ENCODE results near the gene ASB18.

The ASB18 gene

GRCh38 chr2:236158969-236159777 lies 105.0 kb downstream of the ASB18 start:
- no peak overlapping the region for H3K27ac Mint-ChIP-seq
- no peaks in the 10 kb centered on the region for H3K36me3 Mint-ChIP-seq (ENCODE audit: low read depth)
- no peak overlapping the region for H3K4me3 Mint-ChIP-seq
- no peak for DNase-seq
- peaks cover 45% of the 10 kb centered on the region for H3K4me1 Mint-ChIP-seq
- no peak for TF ChIP-seq CTCF (IDR thresholded peaks at IDR 0.05)
- peaks cover 69% of the 10 kb centered on the region for H3K27me3 Mint-ChIP-seq (ENCODE audit: low read depth, poor library complexity)
- peaks cover 5% of the 10 kb centered on the region for H3K9me3 Mint-ChIP-seq

- peaks cover 44% of the 10 kb centered on the region for H3K4me1 Mint-ChIP-seq
- no peak for DNase-seq
- H3K4me3 Mint-ChIP-seq = no peak overlapping the region
- TF ChIP-seq CTCF (IDR thresholded peaks at IDR 0.05) = no peak
- peaks cover 75% of the 10 kb centered on the region for H3K27me3 Mint-ChIP-seq (ENCODE audit: low read depth, poor library complexity)
- no peak overlapping the region for H3K27ac Mint-ChIP-seq
- H3K36me3 Mint-ChIP-seq (ENCODE audit: low read depth) = peaks cover 8% of the 10 kb centered on the region
- H3K9me3 Mint-ChIP-seq = peaks cover 15% of the 10 kb centered on the region
Observed at GRCh38 chr2:236157815-236158498, 106.2 kb downstream of the ASB18 start.

- Mint-ChIP-seq H3K9me3 (peaks cover 21% of the 10 kb centered on the region), H3K4me1 (peaks cover 38% of the 10 kb centered on the region), H3K36me3 (ENCODE audit: low read depth) (peaks cover 13% of the 10 kb centered on the region), H3K27me3 (ENCODE audit: low read depth, poor library complexity) (peaks cover 72% of the 10 kb centered on the region), H3K27ac (no peak overlapping the region), H3K4me3 (no peak overlapping the region)
- no peak for DNase-seq
- no peak for TF ChIP-seq CTCF (IDR thresholded peaks at IDR 0.05)
Observed at GRCh38 chr2:236157366-236157765, 106.8 kb downstream of the ASB18 start.

- H3K27me3 Mint-ChIP-seq (ENCODE audit: low read depth, poor library complexity) = peaks cover 68% of the 10 kb centered on the region
Observed at GRCh38 chr2:236156860-236157194, 107.4 kb downstream of the ASB18 start.

GRCh38 chr2:236156095-236156859 lies 107.9 kb downstream of the ASB18 start:
- Mint-ChIP-seq H3K36me3 (ENCODE audit: low read depth) (peaks cover 13% of the 10 kb centered on the region), H3K4me1 (peaks cover 28% of the 10 kb centered on the region), H3K27me3 (ENCODE audit: low read depth, poor library complexity) (peaks cover 63% of the 10 kb centered on the region), H3K27ac (no peak overlapping the region), H3K4me3 (no peak overlapping the region), H3K9me3 (peaks cover 32% of the 10 kb centered on the region)
- no peak for DNase-seq
- TF ChIP-seq CTCF (IDR thresholded peaks at IDR 0.05) = no peak

More at GRCh38 chr2:236156860-236157194, 107.4 kb downstream of the ASB18 start:
- H3K4me1 Mint-ChIP-seq = peaks cover 33% of the 10 kb centered on the region
- TF ChIP-seq CTCF (IDR thresholded peaks at IDR 0.05) = no peak
- H3K9me3 Mint-ChIP-seq = peaks cover 26% of the 10 kb centered on the region
- H3K27ac Mint-ChIP-seq = no peak overlapping the region
- H3K36me3 Mint-ChIP-seq (ENCODE audit: low read depth) = peaks cover 13% of the 10 kb centered on the region
- no peak for DNase-seq
- H3K4me3 Mint-ChIP-seq = no peak overlapping the region
